ENCODE data around the gene SETBP1. TPM values are rescaled to one million over a fixed set of nuclear protein-coding genes. Genes with fewer than 3 reads are reported as not detected.

Gene SETBP1
- total and polyA plus RNA-seq, 9 of the 15 experiments (the other 6 are each of a cell fraction or from before 2014, with no cell fraction given), result under 0.01 to 0.13 (median 0.04) TPM

GRCh38 chr18:44805176-44805575 is 124.5 kb downstream of the SETBP1 start:
- in situ Hi-C loops (cut with MboI), result no loop called here
- Histone ChIP-seq H4K20me1 (replicated peaks; ENCODE audit: control insufficient read depth, insufficient read depth, low read length) (no peaks in the 10 kb centered on the region; the same call in 1 of the 2 replicates), H3K9me1 (ENCODE audit: control insufficient read depth, insufficient read depth, low read length) (no peaks in the 10 kb centered on the region), H3K27me3 (ENCODE audit: control insufficient read depth in 2 of 2, insufficient read depth in 2 of 2, low read length in 2 of 2) (no peaks in the 10 kb centered on the region), H3K36me3 (ENCODE audit: control insufficient read depth, insufficient read depth, low read length) (no peaks in the 10 kb centered on the region), H3K27ac (ENCODE audit: extremely low read depth, low read depth, low read length) (no peak overlapping the region), H3K9ac (ENCODE audit: insufficient read depth in 1 of 2, low read depth in 2 of 2, low read length in 2 of 2) (no peak overlapping the region), H2AFZ (ENCODE audit: low read depth, low read length) (no peak overlapping the region), H3K9me3 (replicated peaks; ENCODE audit: control insufficient read depth, insufficient read depth, low read depth, low read length) (no peaks in the 10 kb centered on the region), H3K4me1 (replicated peaks in 1 of 2; ENCODE audit: control insufficient read depth in 2 of 2, insufficient read depth in 2 of 2, low read length in 2 of 2) (no peaks in the 10 kb centered on the region), H3K79me2 (ENCODE audit: control insufficient read depth, insufficient read depth, low read length) (no peaks in the 10 kb centered on the region), H3K4me3 (no peak overlapping the region), H3K4me2 (ENCODE audit: insufficient read depth, low read length) (no peak overlapping the region)
- FAIRE-seq (no peak), DNase-seq (ENCODE audit: extremely low read depth in 1 of 4, low spot score in 3 of 4) (no peak), ATAC-seq (no peak)
- BruUV-seq (replicated peaks), result no TSS peak
- intact Hi-C loops (cut with micrococcal nuclease), result no loop called here
- WGBS (ENCODE audit: insufficient coverage, low coverage, missing lambda C conversion rate), result 0% methylated on average over 3 of the region's 3 CpGs
- ChIA-PET CTCF (ENCODE audit: low intra/inter-chr PET ratio) (interaction anchor here (1.3 kb wide), 1 partner anchor 407 kb away, joined by 3 read pairs; no protein-coding TSS in a partner anchor), POLR2A (no interaction called here)
- TF ChIP-seq PURB (CRISPR knock-in tag; IDR thresholded peaks at IDR 0.05; ENCODE audit: low read depth) (no peak), ESRRA (IDR thresholded peaks at IDR 0.05; ENCODE audit: borderline replicate concordance, low read depth) (no peak), HNRNPLL (IDR thresholded peaks at IDR 0.05; ENCODE audit: low read depth, low read length, poor library complexity, severe bottlenecking) (no peak), CEBPG (CRISPR knock-in tag; IDR thresholded peaks at IDR 0.05) (no peak), CEBPG (tag; conservative IDR thresholded peaks at IDR 0.05 in 1 of 2, IDR thresholded peaks at IDR 0.05 in 1 of 2) (no peak), SP2 (IDR thresholded peaks at IDR 0.05; ENCODE audit: extremely low read depth, low read depth, low read length, poor library complexity, severe bottlenecking) (no peak), ZNF174 (CRISPR knock-in tag; IDR thresholded peaks at IDR 0.05) (no peak), ZNF140 (CRISPR knock-in tag; IDR thresholded peaks at IDR 0.05) (no peak), PHF8 (IDR thresholded peaks at IDR 0.05; ENCODE audit: borderline replicate concordance, low read length) (no peak)
- TF ChIP-seq, protein P1, sequence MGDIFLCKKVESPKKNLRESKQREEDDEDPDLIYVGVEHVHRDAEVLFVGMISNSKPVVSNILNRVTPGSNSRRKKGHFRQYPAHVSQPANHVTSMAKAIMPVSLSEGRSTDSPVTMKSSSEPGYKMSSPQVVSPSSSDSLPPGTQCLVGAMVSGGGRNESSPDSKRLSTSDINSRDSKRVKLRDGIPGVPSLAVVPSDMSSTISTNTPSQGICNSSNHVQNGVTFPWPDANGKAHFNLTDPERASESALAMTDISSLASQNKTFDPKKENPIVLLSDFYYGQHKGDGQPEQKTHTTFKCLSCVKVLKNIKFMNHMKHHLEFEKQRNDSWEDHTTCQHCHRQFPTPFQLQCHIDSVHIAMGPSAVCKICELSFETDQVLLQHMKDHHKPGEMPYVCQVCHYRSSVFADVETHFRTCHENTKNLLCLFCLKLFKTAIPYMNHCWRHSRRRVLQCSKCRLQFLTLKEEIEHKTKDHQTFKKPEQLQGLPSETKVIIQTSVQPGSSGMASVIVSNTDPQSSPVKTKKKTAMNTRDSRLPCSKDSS (IDR thresholded peaks at IDR 0.05; ENCODE audit: low read depth, partially characterized antibody), result no peak
